GM12878 (cell line): Measurements from ENCODE around the gene PXT1. TPM values are rescaled to one million over a fixed set of nuclear protein-coding genes. Genes with fewer than 3 reads are reported as not detected.

Source experiments
- BHLHE40 ChIP-seq, 2 experiments: fragments of 450-650 bp in 1 of 2; IDR thresholded peaks; 2 replicates each; pipeline ENCODE4 v1.6.1; 2011 to 2017; ENCODE audit warnings: low read depth in 2 of 2, borderline replicate concordance in 1 of 2, improper control_type of control experiment in 1 of 2, low read length in 1 of 2, mild to moderate bottlenecking in 1 of 2
- CREB1 ChIP-seq: IDR thresholded peaks from 2 replicates; pipeline ENCODE4 v1.6.1; 2012; ENCODE audit warnings: low read depth, mild to moderate bottlenecking, inconsistent platforms
- DPF2 ChIP-seq: fragments of 450-650 bp; IDR thresholded peaks from 2 replicates; pipeline ENCODE4 v1.6.1; 2017; ENCODE audit warnings: mild to moderate bottlenecking
- EZH2 ChIP-seq: IDR thresholded peaks from 2 replicates; pipeline ENCODE4 v1.6.1; 2012; ENCODE audit warnings: low read depth, mild to moderate bottlenecking, control low read depth, inconsistent platforms, low read length, borderline replicate concordance; ENCODE audit not compliant: control insufficient read depth
- FOXM1 ChIP-seq: IDR thresholded peaks from 2 replicates; pipeline ENCODE4 v1.6.1; 2012; ENCODE audit warnings: low read depth, mild to moderate bottlenecking, inconsistent platforms, low read length, moderate library complexity
- HCFC1 ChIP-seq: fragments of 150-350 bp; IDR thresholded peaks from 2 replicates; pipeline ENCODE4 v1.6.1; 2014; ENCODE audit warnings: low read length
- NFIC ChIP-seq: IDR thresholded peaks from 2 replicates; pipeline ENCODE4 v1.6.1; 2012; ENCODE audit warnings: low read depth, mild to moderate bottlenecking, inconsistent platforms, low read length, moderate library complexity
- RUNX3 ChIP-seq: IDR thresholded peaks from 2 replicates; pipeline ENCODE4 v1.6.1; 2012; ENCODE audit warnings: low read length, inconsistent platforms
- SIX5 ChIP-seq: IDR thresholded peaks from 2 replicates; pipeline ENCODE4 v1.6.1; 2011; ENCODE audit warnings: mild to moderate bottlenecking, low read depth, low read length, moderate library complexity; ENCODE audit not compliant: severe bottlenecking
- SRF ChIP-seq, 2 experiments: IDR thresholded peaks; 2 replicates each; pipeline ENCODE4 v1.6.1; 2011; ENCODE audit warnings: low read depth in 2 of 2, low read length in 2 of 2, mild to moderate bottlenecking in 1 of 2, moderate library complexity in 1 of 2
- TBL1XR1 ChIP-seq: IDR thresholded peaks from 2 replicates; pipeline ENCODE4 v1.6.1; 2012; ENCODE audit warnings: low read depth, low read length, improper control_type of control experiment
- YBX1 ChIP-seq: fragments of 450-650 bp; IDR thresholded peaks from 2 replicates; pipeline ENCODE4 v1.6.1; 2016; ENCODE audit warnings: antibody characterized with exemption
- polyA plus RNA-seq, 11 experiments: library from polyadenylated mRNA; depleted of rRNA in 4 of 11; unstranded in 6 of 11; stranded (reverse) in 5 of 11; fragments of >200 nt; fragmentation: Nextera tagmentation in 4 of 11; fragmentation: Illumina TruSeq in 1 of 11; extraction: Ambion mirVana in 4 of 11; extraction: Trizol in 1 of 11; gene quantifications; 1 replicate in 1 of 11; 2 replicates in 10 of 11; pipeline versions ENCODE4 v1.2.1 to v1.2.3, GENCODE V29; 2011 to 2016; ENCODE audit warnings: inconsistent platforms in 2 of 11, missing spikeins in 2 of 11, low read depth in 1 of 11
- total RNA-seq, 4 experiments: library from RNA; depleted of rRNA in 3 of 4; stranded (reverse); fragments of >200 nt in 3 of 4; fragmentation: Illumina TruSeq in 1 of 4; extraction: Trizol in 1 of 4; gene quantifications; 2 replicates each; pipeline versions ENCODE4 v1.2.1 to v1.2.3, GENCODE V29; 2013 to 2021
- TF ChIP-seq, protein P1 (sequence below): fragments of 450-650 bp; IDR thresholded peaks from 2 replicates; pipeline ENCODE4 v1.6.1; 2018; ENCODE audit warnings: borderline replicate concordance, mild to moderate bottlenecking; ENCODE audit not compliant: partially characterized antibody
- TF ChIP-seq, protein P2 (sequence below): fragments of 450-650 bp; IDR thresholded peaks from 2 replicates; pipeline ENCODE4 v1.6.1; 2017; ENCODE audit warnings: low read depth, mild to moderate bottlenecking, moderate library complexity
- TF ChIP-seq, protein P3 (sequence below): IDR thresholded peaks from 2 replicates; pipeline ENCODE4 v1.6.1; 2011; ENCODE audit warnings: low read depth, mild to moderate bottlenecking, low read length, moderate library complexity, borderline replicate concordance; ENCODE audit errors: extremely low read depth
- TF ChIP-seq, protein P4 (sequence below): fragments of 450-650 bp; IDR thresholded peaks from 2 replicates; pipeline ENCODE4 v1.6.1; 2016; ENCODE audit warnings: mild to moderate bottlenecking
- TF ChIP-seq, protein P5 (sequence below): IDR thresholded peaks from 2 replicates; pipeline ENCODE4 v1.6.1; 2012; ENCODE audit warnings: improper control_type of control experiment, low read depth, low read length; ENCODE audit not compliant: insufficient replicate concordance

PXT1 gene
- total and polyA plus RNA-seq, 10 of the 15 experiments (the other 5 are each of a cell fraction or from before 2014, with no cell fraction given): 0.27 to 2.9 (median 0.50) TPM

DNA sequence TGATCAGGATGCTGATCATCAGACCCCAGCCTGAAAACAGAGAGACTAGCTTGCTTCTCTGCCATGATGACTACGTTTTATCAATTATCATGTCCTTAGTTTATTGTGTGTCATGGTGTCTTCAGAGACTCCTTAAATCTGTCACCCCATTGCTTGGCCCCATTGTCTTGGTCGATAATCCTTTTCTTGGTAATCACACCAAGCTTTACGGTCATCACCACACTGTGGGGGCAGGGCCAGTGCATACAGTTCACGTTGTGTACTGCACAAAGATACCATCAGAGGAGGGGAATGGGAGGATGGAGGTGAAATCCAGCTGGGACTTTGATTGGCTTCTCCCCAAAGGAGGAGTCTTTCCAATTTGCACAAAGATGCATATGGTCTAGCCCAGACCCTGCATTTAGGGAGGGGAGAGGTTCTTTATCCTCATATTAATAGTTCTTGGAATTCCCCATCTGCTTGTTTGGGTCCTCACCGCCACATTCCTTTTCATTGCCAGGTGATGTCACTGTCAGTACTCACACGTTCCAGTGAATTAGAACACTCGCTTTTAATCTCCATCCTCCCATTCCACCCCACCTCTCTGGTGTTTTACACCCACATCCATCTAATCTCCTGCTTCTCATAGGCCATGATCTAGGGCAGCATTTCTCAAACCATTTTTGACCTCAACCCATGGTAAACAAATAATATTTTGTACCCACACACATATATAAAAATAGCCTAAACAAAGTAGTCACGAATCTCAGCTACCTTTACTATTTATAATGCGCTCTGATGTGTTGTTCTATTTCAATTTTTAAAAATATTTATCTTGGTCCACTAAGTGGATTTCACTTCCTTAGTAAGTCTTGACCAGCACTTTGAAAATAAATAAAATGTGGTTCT is 60.9 kb downstream of the PXT1 start (continued):
- TF ChIP-seq TBL1XR1: peak; percentile 57; the same call in 1 of the 2 replicates
- peak in 1 of 2 experiments; percentile 50; a peak in 1 of 4 replicates for TF ChIP-seq BHLHE40 (IDR thresholded peaks at IDR 0.05; ENCODE audit: borderline replicate concordance in 1 of 2, low read depth in 2 of 2, low read length in 1 of 2)
- TF ChIP-seq, protein P1, sequence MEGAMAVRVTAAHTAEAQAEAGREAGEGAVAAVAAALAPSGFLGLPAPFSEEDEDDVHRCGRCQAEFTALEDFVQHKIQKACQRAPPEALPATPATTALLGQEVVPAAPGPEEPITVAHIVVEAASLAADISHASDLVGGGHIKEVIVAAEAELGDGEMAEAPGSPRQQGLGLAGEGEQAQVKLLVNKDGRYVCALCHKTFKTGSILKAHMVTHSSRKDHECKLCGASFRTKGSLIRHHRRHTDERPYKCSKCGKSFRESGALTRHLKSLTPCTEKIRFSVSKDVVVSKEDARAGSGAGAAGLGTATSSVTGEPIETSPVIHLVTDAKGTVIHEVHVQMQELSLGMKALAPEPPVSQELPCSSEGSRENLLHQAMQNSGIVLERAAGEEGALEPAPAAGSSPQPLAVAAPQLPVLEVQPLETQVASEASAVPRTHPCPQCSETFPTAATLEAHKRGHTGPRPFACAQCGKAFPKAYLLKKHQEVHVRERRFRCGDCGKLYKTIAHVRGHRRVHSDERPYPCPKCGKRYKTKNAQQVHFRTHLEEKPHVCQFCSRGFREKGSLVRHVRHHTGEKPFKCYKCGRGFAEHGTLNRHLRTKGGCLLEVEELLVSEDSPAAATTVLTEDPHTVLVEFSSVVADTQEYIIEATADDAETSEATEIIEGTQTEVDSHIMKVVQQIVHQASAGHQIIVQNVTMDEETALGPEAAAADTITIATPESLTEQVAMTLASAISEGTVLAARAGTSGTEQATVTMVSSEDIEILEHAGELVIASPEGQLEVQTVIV: no peak
- TF ChIP-seq CREB1: peak; percentile 31; the same call in 1 of the 2 replicates
- TF ChIP-seq NFIC: peak; percentile 86; the same call in 1 of the 2 replicates
- TF ChIP-seq SRF (IDR thresholded peaks at IDR 0.05; ENCODE audit: low read depth in 2 of 2, low read length in 2 of 2): no peak
- peak; percentile 90; the same call in 1 of the 2 replicates for TF ChIP-seq FOXM1
- no peak for TF ChIP-seq YBX1
- peak; percentile 77 for TF ChIP-seq RUNX3
- TF ChIP-seq, protein P2, sequence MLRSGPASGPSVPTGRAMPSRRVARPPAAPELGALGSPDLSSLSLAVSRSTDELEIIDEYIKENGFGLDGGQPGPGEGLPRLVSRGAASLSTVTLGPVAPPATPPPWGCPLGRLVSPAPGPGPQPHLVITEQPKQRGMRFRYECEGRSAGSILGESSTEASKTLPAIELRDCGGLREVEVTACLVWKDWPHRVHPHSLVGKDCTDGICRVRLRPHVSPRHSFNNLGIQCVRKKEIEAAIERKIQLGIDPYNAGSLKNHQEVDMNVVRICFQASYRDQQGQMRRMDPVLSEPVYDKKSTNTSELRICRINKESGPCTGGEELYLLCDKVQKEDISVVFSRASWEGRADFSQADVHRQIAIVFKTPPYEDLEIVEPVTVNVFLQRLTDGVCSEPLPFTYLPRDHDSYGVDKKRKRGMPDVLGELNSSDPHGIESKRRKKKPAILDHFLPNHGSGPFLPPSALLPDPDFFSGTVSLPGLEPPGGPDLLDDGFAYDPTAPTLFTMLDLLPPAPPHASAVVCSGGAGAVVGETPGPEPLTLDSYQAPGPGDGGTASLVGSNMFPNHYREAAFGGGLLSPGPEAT: peak; percentile 47; the same call in 1 of the 2 replicates
- TF ChIP-seq EZH2: no peak
- TF ChIP-seq, protein P3, sequence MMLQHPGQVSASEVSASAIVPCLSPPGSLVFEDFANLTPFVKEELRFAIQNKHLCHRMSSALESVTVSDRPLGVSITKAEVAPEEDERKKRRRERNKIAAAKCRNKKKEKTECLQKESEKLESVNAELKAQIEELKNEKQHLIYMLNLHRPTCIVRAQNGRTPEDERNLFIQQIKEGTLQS: no peak
- TF ChIP-seq, protein P4, sequence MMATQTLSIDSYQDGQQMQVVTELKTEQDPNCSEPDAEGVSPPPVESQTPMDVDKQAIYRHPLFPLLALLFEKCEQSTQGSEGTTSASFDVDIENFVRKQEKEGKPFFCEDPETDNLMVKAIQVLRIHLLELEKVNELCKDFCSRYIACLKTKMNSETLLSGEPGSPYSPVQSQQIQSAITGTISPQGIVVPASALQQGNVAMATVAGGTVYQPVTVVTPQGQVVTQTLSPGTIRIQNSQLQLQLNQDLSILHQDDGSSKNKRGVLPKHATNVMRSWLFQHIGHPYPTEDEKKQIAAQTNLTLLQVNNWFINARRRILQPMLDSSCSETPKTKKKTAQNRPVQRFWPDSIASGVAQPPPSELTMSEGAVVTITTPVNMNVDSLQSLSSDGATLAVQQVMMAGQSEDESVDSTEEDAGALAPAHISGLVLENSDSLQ: peak; percentile 28; the same call in 1 of the 2 replicates
- TF ChIP-seq, protein P5, sequence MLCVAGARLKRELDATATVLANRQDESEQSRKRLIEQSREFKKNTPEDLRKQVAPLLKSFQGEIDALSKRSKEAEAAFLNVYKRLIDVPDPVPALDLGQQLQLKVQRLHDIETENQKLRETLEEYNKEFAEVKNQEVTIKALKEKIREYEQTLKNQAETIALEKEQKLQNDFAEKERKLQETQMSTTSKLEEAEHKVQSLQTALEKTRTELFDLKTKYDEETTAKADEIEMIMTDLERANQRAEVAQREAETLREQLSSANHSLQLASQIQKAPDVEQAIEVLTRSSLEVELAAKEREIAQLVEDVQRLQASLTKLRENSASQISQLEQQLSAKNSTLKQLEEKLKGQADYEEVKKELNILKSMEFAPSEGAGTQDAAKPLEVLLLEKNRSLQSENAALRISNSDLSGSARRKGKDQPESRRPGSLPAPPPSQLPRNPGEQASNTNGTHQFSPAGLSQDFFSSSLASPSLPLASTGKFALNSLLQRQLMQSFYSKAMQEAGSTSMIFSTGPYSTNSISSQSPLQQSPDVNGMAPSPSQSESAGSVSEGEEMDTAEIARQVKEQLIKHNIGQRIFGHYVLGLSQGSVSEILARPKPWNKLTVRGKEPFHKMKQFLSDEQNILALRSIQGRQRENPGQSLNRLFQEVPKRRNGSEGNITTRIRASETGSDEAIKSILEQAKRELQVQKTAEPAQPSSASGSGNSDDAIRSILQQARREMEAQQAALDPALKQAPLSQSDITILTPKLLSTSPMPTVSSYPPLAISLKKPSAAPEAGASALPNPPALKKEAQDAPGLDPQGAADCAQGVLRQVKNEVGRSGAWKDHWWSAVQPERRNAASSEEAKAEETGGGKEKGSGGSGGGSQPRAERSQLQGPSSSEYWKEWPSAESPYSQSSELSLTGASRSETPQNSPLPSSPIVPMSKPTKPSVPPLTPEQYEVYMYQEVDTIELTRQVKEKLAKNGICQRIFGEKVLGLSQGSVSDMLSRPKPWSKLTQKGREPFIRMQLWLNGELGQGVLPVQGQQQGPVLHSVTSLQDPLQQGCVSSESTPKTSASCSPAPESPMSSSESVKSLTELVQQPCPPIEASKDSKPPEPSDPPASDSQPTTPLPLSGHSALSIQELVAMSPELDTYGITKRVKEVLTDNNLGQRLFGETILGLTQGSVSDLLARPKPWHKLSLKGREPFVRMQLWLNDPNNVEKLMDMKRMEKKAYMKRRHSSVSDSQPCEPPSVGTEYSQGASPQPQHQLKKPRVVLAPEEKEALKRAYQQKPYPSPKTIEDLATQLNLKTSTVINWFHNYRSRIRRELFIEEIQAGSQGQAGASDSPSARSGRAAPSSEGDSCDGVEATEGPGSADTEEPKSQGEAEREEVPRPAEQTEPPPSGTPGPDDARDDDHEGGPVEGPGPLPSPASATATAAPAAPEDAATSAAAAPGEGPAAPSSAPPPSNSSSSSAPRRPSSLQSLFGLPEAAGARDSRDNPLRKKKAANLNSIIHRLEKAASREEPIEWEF: no peak
- no peak for TF ChIP-seq SIX5
- no peak for TF ChIP-seq HCFC1
- no peak for TF ChIP-seq DPF2
